CD14-positive monocyte (primary cell): ENCODE data around the gene HYAL1. TPM values are rescaled to one million over a fixed set of nuclear protein-coding genes. Genes with fewer than 3 reads are reported as not detected.

ENCODE experiments used
- DNase-seq, 3 donors: peaks; one replicate each; pipeline ENCODE4 v3.0.0-alpha.2; 2011 to 2022
- H2AFZ ChIP-seq: 2 replicates; pipeline ENCODE4 v1.6.0; 2012; ENCODE audit warnings: mild to moderate bottlenecking, low read depth, low read length, inconsistent platforms; ENCODE audit not compliant: insufficient read depth, poor library complexity, severe bottlenecking
- H3K27ac ChIP-seq, 2 donors: 1 replicate in 1 of 2; 2 replicates in 1 of 2; pipeline ENCODE4 v1.5.1; 2012 to 2013; ENCODE audit warnings: low read length in 2 of 2, control low read depth in 1 of 2, inconsistent platforms in 1 of 2, low read depth in 1 of 2, mild to moderate bottlenecking in 1 of 2
- H3K27me3 ChIP-seq, 2 donors: one replicate each; pipeline versions ENCODE4 v1.6.0 to v1.6.1; 2011 to 2013; ENCODE audit warnings: low read length in 2 of 2; ENCODE audit not compliant: control insufficient read depth in 2 of 2, insufficient read depth in 2 of 2
- H3K36me3 ChIP-seq, 2 donors: replicated peaks in 1 of 2; 1 replicate in 1 of 2; 2 replicates in 1 of 2; pipeline versions ENCODE4 v1.5.1 to v1.6.1; 2012 to 2013; ENCODE audit warnings: low read length in 2 of 2, control low read depth in 1 of 2, inconsistent platforms in 1 of 2, mild to moderate bottlenecking in 1 of 2; ENCODE audit not compliant: insufficient read depth in 2 of 2, control insufficient read depth in 1 of 2
- H3K4me1 ChIP-seq, 2 donors: 1 replicate in 1 of 2; 2 replicates in 1 of 2; pipeline versions ENCODE4 v1.5.1 to v1.6.1; 2012 to 2013; ENCODE audit warnings: low read length in 2 of 2, control low read depth in 1 of 2, inconsistent platforms in 1 of 2, mild to moderate bottlenecking in 1 of 2, moderate library complexity in 1 of 2; ENCODE audit not compliant: insufficient read depth in 2 of 2, control insufficient read depth in 1 of 2
- H3K4me2 ChIP-seq: replicated peaks from 2 replicates; pipeline ENCODE3; 2012; ENCODE audit warnings: low read length, moderate library complexity, mild to moderate bottlenecking; ENCODE audit not compliant: poor library complexity, severe bottlenecking; ENCODE audit errors: extremely low read depth
- H3K4me3 ChIP-seq, 3 experiments: fragments of 200-600 bp in 1 of 3; sonication (generic) in 1 of 3; replicated peaks in 1 of 3; 1 replicate in 2 of 3; 2 replicates in 1 of 3; pipeline ENCODE4 v1.5.1; 2011 to 2013; ENCODE audit warnings: low read length in 3 of 3, mild to moderate bottlenecking in 3 of 3, control low read depth in 2 of 3, low read depth in 2 of 3, inconsistent platforms in 1 of 3, moderate library complexity in 1 of 3
- H3K79me2 ChIP-seq: 2 replicates; pipeline ENCODE4 v1.6.0; 2012; ENCODE audit warnings: mild to moderate bottlenecking, control low read depth, inconsistent platforms, low read length, moderate library complexity; ENCODE audit not compliant: insufficient read depth
- H3K9ac ChIP-seq: 2 replicates; pipeline ENCODE4 v1.6.0; 2017; ENCODE audit warnings: low read length, mild to moderate bottlenecking; ENCODE audit not compliant: insufficient read depth, poor library complexity, severe bottlenecking
- H3K9me3 ChIP-seq, 2 donors: replicated peaks in 1 of 2; 1 replicate in 1 of 2; 2 replicates in 1 of 2; pipeline versions ENCODE4 v1.5.1 to v1.6.1; 2012 to 2013; ENCODE audit warnings: low read length in 2 of 2, control low read depth in 1 of 2; ENCODE audit not compliant: control insufficient read depth in 1 of 2, insufficient read depth in 1 of 2
- H4K20me1 ChIP-seq: 2 replicates; pipeline ENCODE4 v1.6.0; 2012; ENCODE audit warnings: mild to moderate bottlenecking, low read length, control low read depth, moderate library complexity; ENCODE audit not compliant: insufficient read depth
- H3K27ac Mint-ChIP-seq, 7 donors: one replicate each; pipeline ENCODE4 v1.8.0; 2020; ENCODE audit warnings: mild to moderate bottlenecking in 7 of 7, mixed read lengths in 7 of 7, moderate library complexity in 6 of 7, inconsistent platforms in 2 of 7
- H3K27me3 Mint-ChIP-seq, 3 donors: one replicate each; pipeline ENCODE4 v1.8.0; 2021 to 2022; ENCODE audit warnings: low read depth in 3 of 3, mild to moderate bottlenecking in 3 of 3, mixed read lengths in 3 of 3, moderate library complexity in 3 of 3, inconsistent platforms in 1 of 3
- H3K36me3 Mint-ChIP-seq, 2 donors: one replicate each; pipeline ENCODE4 v1.8.0; 2020; ENCODE audit warnings: mixed read lengths in 2 of 2, inconsistent platforms in 1 of 2, mild to moderate bottlenecking in 1 of 2
- H3K4me1 Mint-ChIP-seq: one replicate; pipeline ENCODE4 v1.8.0; 2020; ENCODE audit warnings: mild to moderate bottlenecking, mixed read lengths
- H3K4me3 Mint-ChIP-seq, 2 donors: one replicate each; pipeline ENCODE4 v1.8.0; 2020; ENCODE audit warnings: mild to moderate bottlenecking in 2 of 2, mixed read lengths in 2 of 2, moderate library complexity in 1 of 2
- H3K9me3 Mint-ChIP-seq, 7 donors: one replicate each; pipeline ENCODE4 v1.8.0; 2020 to 2022; ENCODE audit warnings: mixed read lengths in 7 of 7, mild to moderate bottlenecking in 6 of 7, moderate library complexity in 6 of 7, inconsistent platforms in 2 of 7
- WGBS: methylation state at CpG from one replicate; pipeline ENCODE4 v1.1.5; 2013; ENCODE audit warnings: missing lambda C conversion rate; ENCODE audit not compliant: insufficient coverage; 5-methylcytosine and 5-hydroxymethylcytosine counted together
- intact Hi-C, 2 donors: fragments of 100-400 bp; cut with micrococcal nuclease; formaldehyde crosslinking; loops; one replicate each; pipeline versions ENCODE4 v1.15.0 to v1.15.1; 2023
- polyA plus RNA-seq, 3 donors: library from polyadenylated mRNA; depleted of rRNA in 1 of 3; unstranded in 2 of 3; stranded (reverse) in 1 of 3; fragments of 300-500 nt in 2 of 3; fragments of >200 nt in 1 of 3; fragmentation: Illumina TruSeq in 2 of 3; gene quantifications; 1 replicate in 2 of 3; 2 replicates in 1 of 3; pipeline ENCODE4 v1.2.3, GENCODE V29; 2012 to 2021
- TF ChIP-seq, protein P1 (sequence below): fragments of 200-600 bp; IDR thresholded peaks from one replicate; pipeline ENCODE4 v1.8.0; 2022; ENCODE audit warnings: antibody characterized with exemption, mild to moderate bottlenecking

Gene HYAL1
- polyA plus RNA-seq, 3 donors: 0.57 TPM; not detected in 2

DNA sequence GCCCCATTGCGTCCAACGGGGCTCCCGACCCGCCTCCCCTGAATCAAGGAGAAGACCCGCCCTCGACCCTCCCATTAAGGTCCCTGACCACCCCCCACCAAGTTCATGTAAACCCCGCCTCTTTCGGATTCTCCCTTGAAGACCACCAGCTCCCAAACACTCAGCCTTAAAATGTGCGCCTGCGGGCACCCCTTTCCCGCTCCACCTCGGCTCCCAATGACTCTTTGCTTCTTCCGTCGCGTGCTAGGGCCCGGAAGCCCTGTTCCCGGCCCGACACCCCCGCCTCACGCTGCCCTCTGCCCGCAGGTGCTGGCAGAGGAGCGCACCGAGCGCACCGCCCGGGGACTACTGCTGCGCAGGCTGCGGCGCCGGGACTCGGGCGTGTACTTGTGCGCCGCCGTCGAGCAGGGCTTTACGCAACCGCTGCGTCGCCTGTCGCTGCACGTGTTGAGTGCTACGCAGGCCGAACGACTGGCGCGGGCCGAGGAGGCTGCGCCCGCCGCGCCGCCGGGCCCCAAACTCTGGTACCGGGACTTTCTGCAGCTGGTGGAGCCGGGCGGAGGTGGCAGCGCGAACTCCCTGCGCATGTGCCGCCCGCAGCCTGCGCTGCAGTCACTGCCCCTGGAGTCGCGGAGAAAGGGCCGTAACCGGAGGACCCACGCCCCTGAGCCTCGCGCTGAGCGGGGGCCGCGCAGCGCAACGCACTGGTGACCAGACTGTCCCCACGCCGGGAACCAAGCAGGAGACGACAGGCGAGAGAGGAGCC lies 27.2 kb downstream of the HYAL1 start:
- H3K4me1 ChIP-seq: peaks cover 16 to 34% of the 10 kb centered on the region in 2 donors
- H3K79me2 ChIP-seq: no peaks in the 10 kb centered on the region
- H3K9me3 Mint-ChIP-seq: peaks cover 0 to 18% (median 13%) of the 10 kb centered on the region in 7 donors
- TF ChIP-seq, protein P1, sequence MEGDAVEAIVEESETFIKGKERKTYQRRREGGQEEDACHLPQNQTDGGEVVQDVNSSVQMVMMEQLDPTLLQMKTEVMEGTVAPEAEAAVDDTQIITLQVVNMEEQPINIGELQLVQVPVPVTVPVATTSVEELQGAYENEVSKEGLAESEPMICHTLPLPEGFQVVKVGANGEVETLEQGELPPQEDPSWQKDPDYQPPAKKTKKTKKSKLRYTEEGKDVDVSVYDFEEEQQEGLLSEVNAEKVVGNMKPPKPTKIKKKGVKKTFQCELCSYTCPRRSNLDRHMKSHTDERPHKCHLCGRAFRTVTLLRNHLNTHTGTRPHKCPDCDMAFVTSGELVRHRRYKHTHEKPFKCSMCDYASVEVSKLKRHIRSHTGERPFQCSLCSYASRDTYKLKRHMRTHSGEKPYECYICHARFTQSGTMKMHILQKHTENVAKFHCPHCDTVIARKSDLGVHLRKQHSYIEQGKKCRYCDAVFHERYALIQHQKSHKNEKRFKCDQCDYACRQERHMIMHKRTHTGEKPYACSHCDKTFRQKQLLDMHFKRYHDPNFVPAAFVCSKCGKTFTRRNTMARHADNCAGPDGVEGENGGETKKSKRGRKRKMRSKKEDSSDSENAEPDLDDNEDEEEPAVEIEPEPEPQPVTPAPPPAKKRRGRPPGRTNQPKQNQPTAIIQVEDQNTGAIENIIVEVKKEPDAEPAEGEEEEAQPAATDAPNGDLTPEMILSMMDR: no peak
- no peak overlapping the region for H3K4me2 ChIP-seq
- intact Hi-C loops: no loop called here
- no peak overlapping the region for H3K27ac Mint-ChIP-seq
- peaks cover 26% of the 10 kb centered on the region for H3K4me1 Mint-ChIP-seq
- H2AFZ ChIP-seq: no peak overlapping the region
- DNase-seq: peak in 1 of 3 donors; percentile 49
- H3K27me3 ChIP-seq: peaks cover 24 to 50% of the 10 kb centered on the region in 2 donors
- peaks cover 3 to 11% of the 10 kb centered on the region in 2 donors for H3K9me3 ChIP-seq
- H3K27ac ChIP-seq: no peak overlapping the region
- H3K36me3 Mint-ChIP-seq: peaks cover 6 to 8% of the 10 kb centered on the region in 2 donors
- H3K4me3 Mint-ChIP-seq: peak overlapping the region in 1 of 2 donors; percentile 84
- 10% methylated on average over 79 of the region's 79 CpGs for WGBS
- H3K4me3 ChIP-seq: no peak overlapping the region
- no peaks in the 10 kb centered on the region for H3K36me3 ChIP-seq
- H4K20me1 ChIP-seq: no peaks in the 10 kb centered on the region
- H3K9ac ChIP-seq: no peak overlapping the region
- H3K27me3 Mint-ChIP-seq: peaks cover 45 to 64% (median 62%) of the 10 kb centered on the region in 3 donors

DNA sequence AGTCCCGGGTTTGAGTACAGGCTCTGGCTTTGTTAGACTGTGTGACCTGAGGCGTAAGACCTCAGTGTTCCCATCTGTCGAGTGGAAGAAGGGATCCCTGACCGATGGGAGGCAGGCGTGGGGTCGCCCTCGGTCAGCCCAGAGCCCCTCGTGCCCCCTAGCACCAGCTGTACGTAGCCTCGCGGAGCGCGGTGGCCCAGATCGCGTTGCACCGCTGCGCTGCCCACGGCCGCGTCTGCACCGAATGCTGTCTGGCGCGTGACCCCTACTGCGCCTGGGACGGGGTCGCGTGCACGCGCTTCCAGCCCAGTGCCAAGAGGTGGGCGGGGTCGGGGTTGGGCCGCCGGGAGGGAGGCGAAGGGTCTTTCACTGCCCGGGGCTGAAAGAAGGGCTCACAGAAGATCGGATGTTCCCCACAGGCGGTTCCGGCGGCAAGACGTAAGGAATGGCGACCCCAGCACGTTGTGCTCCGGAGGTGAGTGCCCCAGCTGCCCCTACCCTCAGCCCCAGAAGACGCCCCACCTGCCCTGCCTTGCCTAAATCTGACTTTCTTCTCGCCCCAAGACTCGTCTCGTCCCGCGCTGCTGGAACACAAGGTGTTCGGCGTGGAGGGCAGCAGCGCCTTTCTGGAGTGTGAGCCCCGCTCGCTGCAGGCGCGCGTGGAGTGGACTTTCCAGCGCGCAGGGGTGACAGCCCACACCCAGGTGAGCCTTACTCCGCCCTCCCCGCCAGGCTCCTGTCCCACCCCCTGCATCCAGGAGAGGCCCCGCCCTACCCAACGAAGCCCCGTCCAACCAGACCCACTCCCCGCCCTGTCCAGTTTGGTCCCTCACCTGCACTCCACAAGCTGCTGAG lies 28.0 kb downstream of the HYAL1 start:
- Histone ChIP-seq H3K4me3 (no peak overlapping the region), H3K9ac (no peak overlapping the region), H3K4me2 (no peak overlapping the region), H3K36me3 (no peaks in the 10 kb centered on the region), H2AFZ (no peak overlapping the region), H3K27ac (no peak overlapping the region), H4K20me1 (no peaks in the 10 kb centered on the region), H3K4me1 (peaks cover 16 to 34% of the 10 kb centered on the region in 2 donors), H3K27me3 (peaks cover 24 to 50% of the 10 kb centered on the region in 2 donors), H3K9me3 (peaks cover 3 to 11% of the 10 kb centered on the region in 2 donors), H3K79me2 (no peaks in the 10 kb centered on the region)
- no peak for DNase-seq
- Mint-ChIP-seq H3K9me3 (peaks cover 0 to 18% (median 13%) of the 10 kb centered on the region in 7 donors), H3K4me1 (peaks cover 26% of the 10 kb centered on the region), H3K27me3 (peaks cover 45 to 62% (median 61%) of the 10 kb centered on the region in 3 donors), H3K4me3 (peak overlapping the region in 1 of 2 donors; percentile 84), H3K36me3 (peaks cover 6 to 8% of the 10 kb centered on the region in 2 donors), H3K27ac (no peak overlapping the region)
- WGBS: 4% methylated on average over 65 of the region's 65 CpGs
- TF ChIP-seq, protein P1: no peak
- intact Hi-C loops: no loop called here
